ENCODE data around the gene KIAA0232.

The KIAA0232 gene

GRCh38 chr4:6892190-6892908 is 109.8 kb downstream of the KIAA0232 start:
- Histone ChIP-seq H3K9ac (no peak overlapping the region), H3K27me3 (ENCODE audit: insufficient read depth, low read depth) (no peaks in the 10 kb centered on the region), H3K79me2 (ENCODE audit: insufficient read depth, low read depth) (no peaks in the 10 kb centered on the region), H4K20me1 (ENCODE audit: insufficient read depth) (no peaks in the 10 kb centered on the region), H3K4me2 (no peak overlapping the region), H3K4me3 (IDR thresholded peaks at IDR 0.05; ENCODE audit: insufficient read depth, low read depth, low read length) (no peak overlapping the region), H3K4me1 (ENCODE audit: low read depth, poor library complexity, severe bottlenecking) (no peaks in the 10 kb centered on the region), H3K27ac (no peak overlapping the region), H2AFZ (ENCODE audit: low read depth) (no peak overlapping the region), H3K36me3 (ENCODE audit: insufficient read depth) (no peaks in the 10 kb centered on the region)
- TF ChIP-seq CTCF (conservative IDR thresholded peaks at IDR 0.05; ENCODE audit: low read depth, low read length) = no peak

- H3K4me2 ChIP-seq = no peak overlapping the region
- no peak overlapping the region for H3K27ac ChIP-seq
Observed at GRCh38 chr4:6892909-6893202, 110.3 kb downstream of the KIAA0232 start.

GRCh38 chr4:6893449-6894085 is 111.0 kb downstream of the KIAA0232 start:
- no peak for TF ChIP-seq CTCF (conservative IDR thresholded peaks at IDR 0.05; ENCODE audit: low read depth, low read length)
- Histone ChIP-seq H4K20me1 (ENCODE audit: insufficient read depth) (no peaks in the 10 kb centered on the region), H3K4me1 (ENCODE audit: low read depth, poor library complexity, severe bottlenecking) (no peaks in the 10 kb centered on the region), H2AFZ (ENCODE audit: low read depth) (no peak overlapping the region), H3K9ac (no peak overlapping the region), H3K27ac (no peak overlapping the region), H3K27me3 (ENCODE audit: insufficient read depth, low read depth) (no peaks in the 10 kb centered on the region), H3K4me3 (IDR thresholded peaks at IDR 0.05; ENCODE audit: insufficient read depth, low read depth, low read length) (no peak overlapping the region), H3K4me2 (no peak overlapping the region), H3K36me3 (ENCODE audit: insufficient read depth) (no peaks in the 10 kb centered on the region), H3K79me2 (ENCODE audit: insufficient read depth, low read depth) (no peaks in the 10 kb centered on the region)

More at GRCh38 chr4:6892909-6893202, 110.3 kb downstream of the KIAA0232 start:
- no peaks in the 10 kb centered on the region for H4K20me1 ChIP-seq (ENCODE audit: insufficient read depth)
- H3K4me3 ChIP-seq (IDR thresholded peaks at IDR 0.05; ENCODE audit: insufficient read depth, low read depth, low read length) = no peak overlapping the region
- TF ChIP-seq CTCF (conservative IDR thresholded peaks at IDR 0.05; ENCODE audit: low read depth, low read length) = no peak
- no peak overlapping the region for H2AFZ ChIP-seq (ENCODE audit: low read depth)
- no peaks in the 10 kb centered on the region for H3K36me3 ChIP-seq (ENCODE audit: insufficient read depth)
- no peaks in the 10 kb centered on the region for H3K79me2 ChIP-seq (ENCODE audit: insufficient read depth, low read depth)
- H3K27me3 ChIP-seq (ENCODE audit: insufficient read depth, low read depth) = no peaks in the 10 kb centered on the region
- H3K4me1 ChIP-seq (ENCODE audit: low read depth, poor library complexity, severe bottlenecking) = no peaks in the 10 kb centered on the region
- no peak overlapping the region for H3K9ac ChIP-seq

GRCh38 chr4:6894086-6894478 is 111.6 kb downstream of the KIAA0232 start:
- H3K27me3 ChIP-seq (ENCODE audit: insufficient read depth, low read depth) = no peaks in the 10 kb centered on the region
- H3K27ac ChIP-seq = no peak overlapping the region
- no peak overlapping the region for H3K9ac ChIP-seq
- H3K4me1 ChIP-seq (ENCODE audit: low read depth, poor library complexity, severe bottlenecking) = no peaks in the 10 kb centered on the region
- H3K79me2 ChIP-seq (ENCODE audit: insufficient read depth, low read depth) = no peaks in the 10 kb centered on the region
- no peak overlapping the region for H3K4me2 ChIP-seq
- H3K36me3 ChIP-seq (ENCODE audit: insufficient read depth) = no peaks in the 10 kb centered on the region
- no peak overlapping the region for H3K4me3 ChIP-seq (IDR thresholded peaks at IDR 0.05; ENCODE audit: insufficient read depth, low read depth, low read length)
- no peaks in the 10 kb centered on the region for H4K20me1 ChIP-seq (ENCODE audit: insufficient read depth)
- TF ChIP-seq CTCF (conservative IDR thresholded peaks at IDR 0.05; ENCODE audit: low read depth, low read length) = no peak
- H2AFZ ChIP-seq (ENCODE audit: low read depth) = no peak overlapping the region

Measured in KMS-11 (cell line).